K562 treated with DMSO at 1 percent for 48 hours (cell line): ENCODE data around the gene DYNLT3. TPM values are rescaled to one million over a fixed set of nuclear protein-coding genes. Genes with fewer than 3 reads are reported as not detected.

Experiments used
- total RNA-seq: library from RNA; unstranded; fragments of 300-600 nt; gene quantifications from 2 replicates; pipeline ENCODE4 v1.2.3, GENCODE V29; 2022; ENCODE audit warnings: low replicate concordance; ENCODE audit errors: extremely low read depth

The DYNLT3 gene, protein sequence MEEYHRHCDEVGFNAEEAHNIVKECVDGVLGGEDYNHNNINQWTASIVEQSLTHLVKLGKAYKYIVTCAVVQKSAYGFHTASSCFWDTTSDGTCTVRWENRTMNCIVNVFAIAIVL
- not detected in 2 replicates for total RNA-seq

GRCh38 chrX:37846934-37847732 lies at the start of gene DYNLT3:
Gene DYNLT3 (minus strand): TSS chrX:37847571. CDS start chrX:37847510, 61 bp downstream.

Other genes starting within 250 kb of the DYNLT3 start
- not detected in 2 replicates for gene XK, start 161.8 kb downstream of the DYNLT3 start, total RNA-seq
- gene CYBB, start 67.5 kb downstream of the DYNLT3 start, total RNA-seq: not detected in 2 replicates
- not detected in 2 replicates for gene SYTL5, start 159.0 kb upstream of the DYNLT3 start, total RNA-seq